Kidney (tissue), 14 donors: Measurements from ENCODE around the gene CAD. TPM values are rescaled to one million over a fixed set of nuclear protein-coding genes. Genes with fewer than 3 reads are reported as not detected.

ENCODE experiments used
- DNase-seq, 5 donors: peaks; one replicate each; pipeline ENCODE4 v3.0.0-alpha.2; 2013 to 2020
- FAIRE-seq: peaks from 2 replicates; lab custom pipeline; 2012; peaks lifted over from hg19 to GRCh38; lab: Jason Lieb, UNC
- H3K27ac ChIP-seq, 2 donors: one replicate each; pipeline ENCODE4 v1.7.0; 2013; ENCODE audit warnings: low read depth in 2 of 2, low read length in 2 of 2, inconsistent platforms in 1 of 2
- H3K27me3 ChIP-seq: one replicate; pipeline ENCODE4 v1.7.1; 2013; ENCODE audit warnings: low read length, inconsistent platforms; ENCODE audit not compliant: control insufficient read depth, insufficient read depth
- H3K36me3 ChIP-seq, 3 donors: one replicate each; pipeline versions ENCODE4 v1.7.0 to v1.7.1; 2013; ENCODE audit warnings: low read length in 3 of 3, control low read depth in 1 of 3, inconsistent platforms in 1 of 3; ENCODE audit not compliant: insufficient read depth in 3 of 3, control insufficient read depth in 2 of 3
- H3K4me1 ChIP-seq, 3 donors: one replicate each; pipeline versions ENCODE4 v1.7.0 to v1.7.1; 2013; ENCODE audit warnings: low read length in 3 of 3, inconsistent platforms in 1 of 3, low read depth in 1 of 3; ENCODE audit not compliant: control insufficient read depth in 2 of 3, insufficient read depth in 2 of 3
- H3K4me3 ChIP-seq, 3 donors: one replicate each; pipeline versions ENCODE4 v1.7.0 to v1.8.1; 2013; ENCODE audit warnings: low read length in 3 of 3, control low read depth in 1 of 3, inconsistent platforms in 1 of 3
- H3K9ac ChIP-seq, 3 donors: one replicate each; pipeline versions ENCODE4 v1.7.0 to v1.7.1; 2013; ENCODE audit warnings: low read length in 3 of 3, control low read depth in 1 of 3, inconsistent platforms in 1 of 3
- H3K9me3 ChIP-seq, 3 donors: one replicate each; pipeline versions ENCODE4 v1.7.0 to v1.7.1; 2013; ENCODE audit warnings: low read length in 3 of 3, control low read depth in 1 of 3, inconsistent platforms in 1 of 3; ENCODE audit not compliant: control insufficient read depth in 2 of 3, insufficient read depth in 1 of 3
- CTCF ChIP-seq: IDR thresholded peaks from 3 replicates; pipeline ENCODE4 v1.5.1; 2012; ENCODE audit warnings: mild to moderate bottlenecking, moderate library complexity, borderline replicate concordance; ENCODE audit not compliant: insufficient read depth; ENCODE audit errors: extremely low read depth
- intact Hi-C: fragments of 100-400 bp; cut with DNase I; formaldehyde crosslinking; loops from one replicate; pipeline ENCODE4 v1.11.1; 2022
- polyA plus RNA-seq: library from polyadenylated mRNA; stranded (reverse); fragments of 350-450 nt; fragmentation: Illumina TruSeq; extraction: RNeasy Lipid Tissue Mini Kit (QIAGEN cat#74804); gene quantifications from one replicate; pipeline ENCODE4 v1.2.3, GENCODE V29; 2014; ENCODE audit warnings: low read depth, low replicate concordance; ENCODE audit not compliant: insufficient read depth
- total RNA-seq: library from RNA; stranded (reverse); fragmentation: NEBNext Ultra II Directional; extraction: Animal tissue kit (Norgen Biotek cat#: 25700); gene quantifications from one replicate; pipeline ENCODE4 v1.2.1, GENCODE V29; 2021
- donor health status: control.
- donor health status: control.
- donor health status: control.
- donor health status: control.
- donor health status: control.
- donor health status: DM: yes; HTN: yes; CAD: no.
- donor health status: Normal renal cell carcinoma (clear cell type).

Gene CAD
- total and polyA plus RNA-seq, 2 donors from 2014 or later: 8.8 to 43.4 TPM

GRCh38 chr2:27261926-27262298 lies 44.7 kb downstream of the CAD start:
- DNase-seq (peak in 1 of 5 donors; percentile 22), FAIRE-seq (no peak)
- H3K9ac ChIP-seq: no peak overlapping the region
- intact Hi-C loops: no loop called here
- H3K36me3 ChIP-seq: no peaks in the 10 kb centered on the region
- H3K27ac ChIP-seq: no peak overlapping the region
- peaks cover 24% of the 10 kb centered on the region for H3K27me3 ChIP-seq
- no peak for TF ChIP-seq CTCF
- no peak overlapping the region for H3K4me3 ChIP-seq
- H3K4me1 ChIP-seq: peaks cover 0 to 9% (median 8%) of the 10 kb centered on the region in 3 donors
- H3K9me3 ChIP-seq: no peaks in the 10 kb centered on the region

- Histone ChIP-seq H3K4me3 (peak within 1 kb of the TSS in 1 of 3 donors; percentile 48), H3K36me3 (no peaks in the 10 kb centered on the region), H3K9me3 (no peaks in the 10 kb centered on the region), H3K27me3 (peaks cover 26% of the 10 kb centered on the region), H3K27ac (no peak within 1 kb of the TSS), H3K4me1 (peaks cover 0 to 9% (median 8%) of the 10 kb centered on the region in 3 donors), H3K9ac (no peak within 1 kb of the TSS)
- peak; percentile 60 to 87 (median 81) for DNase-seq
- no peak for TF ChIP-seq CTCF
- FAIRE-seq: no peak
- intact Hi-C loops: no loop called here
Observed at GRCh38 chr2:27262379-27263286, 45.5 kb downstream of the CAD start, which contains the start of gene SLC30A3. TSS of gene SLC30A3 (minus strand) at chr2:27263047. CDS start at chr2:27262906, 141 bp downstream.

GRCh38 chr2:27263287-27264252 lies 46.4 kb downstream of the CAD start:
- no peak overlapping the region for H3K9ac ChIP-seq
- no peak for TF ChIP-seq CTCF
- H3K4me1 ChIP-seq: peaks cover 0 to 9% (median 8%) of the 10 kb centered on the region in 3 donors
- no peak overlapping the region for H3K27ac ChIP-seq
- no peak for FAIRE-seq
- peak in 4 of 5 donors; percentile 14 to 67 (median 48) for DNase-seq
- no peaks in the 10 kb centered on the region for H3K9me3 ChIP-seq
- intact Hi-C loops: no loop called here
- H3K36me3 ChIP-seq: no peaks in the 10 kb centered on the region
- H3K4me3 ChIP-seq: peak overlapping the region in 1 of 3 donors; percentile 48
- H3K27me3 ChIP-seq: peaks cover 26% of the 10 kb centered on the region
